ENCODE data around the gene PEAK3.

DNA sequence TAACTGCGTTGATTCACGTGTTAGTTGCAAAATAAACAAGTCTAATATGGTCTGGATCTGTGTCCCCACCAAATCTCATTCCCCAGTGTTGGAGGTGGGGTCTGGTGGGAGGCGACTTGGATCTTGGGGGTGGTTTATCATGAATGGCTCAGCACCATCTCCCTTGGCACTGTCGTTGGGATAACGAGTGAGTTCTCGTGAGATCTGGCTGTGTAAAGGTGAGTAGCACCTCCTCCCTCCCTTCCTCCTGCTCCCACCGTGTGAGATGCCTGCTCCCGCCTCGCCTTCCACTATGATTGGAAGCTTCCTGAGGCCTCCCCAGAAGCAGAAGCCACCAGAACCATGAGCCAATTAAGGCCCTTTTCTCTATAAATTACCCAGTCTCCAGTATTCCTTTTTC is 4.8 kb downstream of the PEAK3 start:
- TF ChIP-seq, protein P1, sequence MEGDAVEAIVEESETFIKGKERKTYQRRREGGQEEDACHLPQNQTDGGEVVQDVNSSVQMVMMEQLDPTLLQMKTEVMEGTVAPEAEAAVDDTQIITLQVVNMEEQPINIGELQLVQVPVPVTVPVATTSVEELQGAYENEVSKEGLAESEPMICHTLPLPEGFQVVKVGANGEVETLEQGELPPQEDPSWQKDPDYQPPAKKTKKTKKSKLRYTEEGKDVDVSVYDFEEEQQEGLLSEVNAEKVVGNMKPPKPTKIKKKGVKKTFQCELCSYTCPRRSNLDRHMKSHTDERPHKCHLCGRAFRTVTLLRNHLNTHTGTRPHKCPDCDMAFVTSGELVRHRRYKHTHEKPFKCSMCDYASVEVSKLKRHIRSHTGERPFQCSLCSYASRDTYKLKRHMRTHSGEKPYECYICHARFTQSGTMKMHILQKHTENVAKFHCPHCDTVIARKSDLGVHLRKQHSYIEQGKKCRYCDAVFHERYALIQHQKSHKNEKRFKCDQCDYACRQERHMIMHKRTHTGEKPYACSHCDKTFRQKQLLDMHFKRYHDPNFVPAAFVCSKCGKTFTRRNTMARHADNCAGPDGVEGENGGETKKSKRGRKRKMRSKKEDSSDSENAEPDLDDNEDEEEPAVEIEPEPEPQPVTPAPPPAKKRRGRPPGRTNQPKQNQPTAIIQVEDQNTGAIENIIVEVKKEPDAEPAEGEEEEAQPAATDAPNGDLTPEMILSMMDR (IDR thresholded peaks at IDR 0.05; ENCODE audit: low read length): no peak
- no peak for TF ChIP-seq EZH2 (optimal IDR thresholded peaks at IDR 0.05; ENCODE audit: low read depth, low read length)
- TF ChIP-seq EZH2phosphoT487 (IDR thresholded peaks at IDR 0.05; ENCODE audit: low read length): no peak
